Stimulated activated CD8-positive, alpha-beta memory T cell treated with anti-CD3 and anti-CD28 coated beads, Interleukin-4, amount 100 ng/mL, for 48 hours (primary cell): Measurements from ENCODE around the gene SUMO2.
"Not testable (repeated sequence)": the region's sequence is repeated elsewhere in the genome, so short reads cannot be mapped to it uniquely, and the experiment has no call there.

ENCODE experiments used
- DNase-seq: peaks from one replicate; pipeline ENCODE4 v3.0.0-alpha.2; 2020

Gene SUMO2

DNA sequence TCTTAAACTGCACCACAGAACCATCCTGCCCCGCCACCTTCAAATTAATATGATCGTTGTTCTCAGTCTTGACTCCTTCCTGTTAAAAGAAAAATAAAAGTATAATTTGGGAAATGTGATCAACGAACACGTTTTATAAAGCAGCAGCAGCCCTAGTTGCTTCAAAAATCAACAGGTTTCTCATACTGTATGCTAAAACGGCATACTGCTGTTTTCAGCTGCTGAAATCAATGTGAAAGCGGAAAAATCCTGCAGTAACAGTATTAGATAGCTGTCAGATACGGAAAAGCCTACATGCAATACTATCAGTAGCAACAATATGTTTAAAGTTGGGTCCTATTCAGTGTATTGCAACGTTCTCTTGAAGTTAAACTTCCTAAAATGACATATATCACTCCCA lies 1.6 kb downstream of the SUMO2 start:
- DNase-seq = no peak

DNA sequence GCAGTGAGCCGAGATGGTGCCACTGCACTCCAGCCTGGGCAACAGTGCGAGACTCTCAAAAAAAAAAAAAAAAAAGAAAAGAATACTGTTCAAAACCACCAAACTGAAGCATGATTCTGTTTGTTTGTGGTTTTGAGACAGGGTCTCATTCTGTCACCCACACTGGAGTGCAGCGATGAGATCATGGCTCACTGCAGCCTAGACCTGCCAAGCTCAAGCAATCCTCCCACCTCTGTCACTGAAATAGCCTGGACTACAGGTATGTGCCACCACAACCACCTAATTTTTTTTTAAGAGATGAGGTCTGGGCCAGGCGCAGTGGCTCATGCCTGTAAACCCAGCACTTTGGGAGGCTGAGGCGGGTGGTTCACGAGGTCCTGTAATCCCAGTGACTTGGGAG lies 4.3 kb downstream of the SUMO2 start:
- DNase-seq = no peak

DNA sequence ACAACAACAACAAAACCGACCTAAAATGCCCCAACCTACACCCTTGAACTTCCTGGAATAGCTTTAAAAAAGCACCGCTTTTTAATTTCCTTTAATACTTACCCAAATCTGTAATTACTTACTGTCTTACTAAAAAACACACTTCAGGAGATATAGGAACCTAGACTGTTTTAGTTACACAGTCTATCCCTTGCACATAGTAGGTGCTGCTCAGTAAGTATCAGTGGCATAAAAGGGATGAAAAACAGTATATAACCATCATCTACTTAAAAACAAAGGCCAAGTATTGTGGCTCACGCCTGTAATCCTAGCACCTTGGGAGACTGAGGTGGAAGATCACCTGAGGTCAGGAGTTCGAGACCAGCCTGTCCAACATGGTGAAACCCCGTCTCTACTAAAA lies 6.1 kb downstream of the SUMO2 start:
- no peak for DNase-seq

DNA sequence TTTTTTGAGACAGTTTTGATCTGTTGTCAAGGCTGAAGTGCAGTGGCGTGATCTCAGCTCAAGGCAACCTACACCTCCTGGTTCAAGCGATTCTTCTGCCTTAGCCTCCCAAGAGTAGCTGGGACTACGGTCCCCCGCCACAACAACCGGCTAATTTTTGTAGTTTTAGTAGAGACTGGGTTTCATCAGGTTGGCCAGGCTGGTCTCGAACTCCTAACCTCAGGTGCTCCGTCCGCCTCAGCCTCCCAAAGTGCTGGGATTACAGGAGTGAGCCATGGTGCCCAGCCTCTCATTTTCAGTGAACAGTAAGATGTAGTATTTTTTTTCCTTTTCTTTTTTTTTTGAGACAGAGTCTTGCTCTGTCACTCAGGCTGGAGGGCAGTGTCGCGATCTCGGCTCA lies 7.8 kb downstream of the SUMO2 start:
- no peak for DNase-seq

DNA sequence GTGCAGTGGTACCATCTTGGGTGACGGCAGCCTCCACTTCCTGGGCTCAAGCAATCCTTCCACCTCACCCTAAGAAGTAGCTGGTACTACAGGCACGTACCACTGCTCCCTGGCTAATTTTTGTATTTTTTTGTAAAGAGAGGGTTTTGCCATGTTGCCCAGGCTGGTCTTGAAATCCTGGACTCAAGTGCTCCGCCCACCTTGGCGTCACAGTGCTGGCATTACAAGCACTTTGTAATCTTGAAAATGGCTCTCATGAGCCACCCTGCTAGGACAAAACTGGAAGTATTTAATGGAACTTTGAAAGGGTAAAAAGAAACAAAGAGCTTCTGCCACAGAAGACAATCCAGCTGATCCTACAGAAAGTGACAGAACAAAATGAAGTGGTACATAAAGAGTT lies 9.2 kb downstream of the SUMO2 start:
- no peak for DNase-seq

DNA sequence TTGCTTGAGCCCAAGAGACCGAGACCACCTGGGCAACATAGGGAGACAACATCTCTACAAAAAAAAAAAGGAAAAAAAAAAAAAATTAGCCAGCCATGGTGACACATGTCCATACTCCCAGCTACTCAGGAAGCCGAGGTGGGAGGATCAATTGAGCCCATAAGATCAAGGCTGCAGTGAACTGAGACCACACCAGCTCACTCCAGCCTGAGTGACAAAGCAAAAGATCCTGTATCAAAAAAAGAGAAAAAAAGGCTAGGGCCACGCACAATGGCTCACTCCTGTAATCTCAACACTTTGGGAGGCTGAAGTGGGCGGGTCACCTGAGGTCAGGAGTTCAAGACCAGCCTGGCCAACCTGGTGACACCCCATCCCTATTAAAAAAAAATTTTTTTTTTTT lies 13.8 kb downstream of the SUMO2 start:
- no peak for DNase-seq

DNA sequence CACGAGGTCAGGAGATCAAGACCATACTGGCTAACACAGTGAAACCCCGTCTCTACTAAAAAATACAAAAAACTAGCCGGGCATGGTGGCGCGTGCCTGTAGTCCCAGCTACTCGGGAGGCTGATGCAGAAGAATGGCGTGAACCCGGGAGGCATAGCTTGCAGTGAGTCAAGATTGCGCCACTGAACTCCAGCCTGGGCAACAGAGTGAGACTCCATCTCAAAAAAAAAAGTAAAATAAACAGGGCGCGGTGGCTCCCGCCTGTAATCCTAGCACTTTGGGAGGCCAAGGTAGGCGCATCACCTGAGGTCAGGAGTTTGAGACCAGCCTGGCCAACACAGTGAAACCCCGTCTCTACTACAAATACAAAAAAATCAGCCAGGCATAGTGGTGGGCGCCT lies 18.2 kb downstream of the SUMO2 start:
- not testable (repeated sequence) for DNase-seq

DNA sequence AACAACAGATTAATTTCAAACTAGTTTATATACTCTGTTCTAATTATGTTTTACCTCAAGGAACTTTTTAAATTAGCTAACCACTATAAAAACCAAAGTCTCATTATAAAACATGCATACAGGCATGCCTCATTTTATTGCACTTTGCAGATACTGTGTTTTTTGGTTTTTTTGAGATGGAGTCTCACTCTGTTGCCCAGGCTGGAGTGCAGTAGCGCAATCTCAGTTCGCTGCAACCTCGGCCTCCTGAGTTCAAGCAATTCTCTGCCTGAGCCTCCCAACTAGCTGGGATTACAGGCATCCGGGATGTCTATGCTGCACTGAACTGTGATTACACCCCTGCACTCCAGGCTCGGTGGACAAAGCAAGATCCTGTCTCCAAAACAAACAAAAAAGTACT lies 19.7 kb downstream of the SUMO2 start:
- no peak for DNase-seq

DNA sequence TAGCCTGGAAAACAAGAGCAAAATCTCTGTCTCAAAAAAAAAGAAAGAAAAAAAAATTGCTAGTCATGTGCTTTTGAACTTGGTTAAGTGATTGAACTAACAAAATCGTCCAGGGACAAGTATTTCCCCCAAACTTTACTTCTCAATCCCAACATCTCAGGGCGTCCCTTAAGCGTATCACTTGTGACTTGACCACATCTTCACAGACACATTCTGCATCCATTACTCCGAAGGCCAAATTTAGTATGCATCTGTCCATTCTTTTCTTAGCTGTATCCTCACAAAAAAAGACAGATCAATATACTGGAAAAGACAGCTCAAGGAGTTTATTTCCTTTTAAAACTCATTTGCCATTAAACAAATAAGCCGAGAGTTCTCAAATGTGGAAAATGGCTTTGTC lies 22.5 kb downstream of the SUMO2 start:
- DNase-seq = no peak

DNA sequence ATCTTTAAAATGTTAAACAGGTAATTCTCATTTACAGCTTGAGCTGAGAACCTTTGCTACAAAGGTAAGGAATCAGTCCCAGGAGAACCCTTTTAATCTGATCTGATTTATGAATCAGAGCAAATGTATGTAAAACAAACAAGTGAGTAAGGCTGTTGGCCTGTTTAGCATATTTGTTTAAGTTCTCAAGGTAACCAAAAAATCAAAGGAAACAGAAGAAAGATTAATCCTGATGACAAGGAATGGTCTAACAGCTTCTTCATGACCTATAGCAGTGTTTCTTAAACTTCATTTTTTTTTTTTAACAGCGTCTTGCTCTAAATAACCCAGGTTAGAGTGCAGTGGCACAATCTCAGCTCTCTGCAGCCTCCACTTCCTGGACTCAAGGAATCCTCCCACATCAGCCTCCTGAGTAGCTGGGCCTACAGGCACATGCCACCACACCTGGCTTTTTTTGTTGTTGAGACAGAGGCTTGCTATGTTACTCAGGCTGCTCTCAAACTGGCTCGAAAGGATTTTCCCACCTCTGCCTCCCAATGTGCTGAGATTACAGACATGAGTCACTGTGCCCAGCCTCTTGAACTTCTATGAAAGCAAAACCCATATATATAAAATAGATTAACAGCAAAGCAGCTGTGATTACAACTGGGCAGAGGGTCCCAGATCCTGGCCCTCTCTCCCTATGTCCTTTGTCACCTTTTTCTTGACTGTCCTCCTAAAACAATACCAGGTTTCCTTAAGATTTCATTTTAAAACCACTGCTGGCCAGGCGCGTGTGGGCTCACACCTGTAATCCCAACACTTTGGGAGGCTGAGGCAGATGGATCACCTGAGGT lies 23.3 kb downstream of the SUMO2 start:
- DNase-seq = no peak

DNA sequence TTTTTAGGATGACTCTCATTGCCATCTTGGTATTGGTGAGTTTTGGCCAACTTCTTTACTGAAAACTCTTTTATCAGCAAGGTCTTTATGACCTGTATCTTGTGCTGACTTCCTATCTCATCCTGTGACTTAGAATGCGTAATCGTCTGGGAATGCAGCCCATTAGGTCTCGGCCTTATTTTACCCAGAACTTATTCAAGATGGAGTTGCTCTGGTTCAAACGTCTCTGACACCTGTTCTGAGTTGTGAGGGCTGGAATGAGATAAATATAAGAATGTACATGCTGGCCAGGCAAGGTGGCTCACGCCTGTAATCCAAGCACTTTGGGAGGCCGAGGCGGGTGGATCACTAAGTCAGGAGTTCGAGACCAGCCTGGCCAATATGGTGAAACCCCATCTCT lies 24.3 kb downstream of the SUMO2 start:
- DNase-seq = not testable (repeated sequence)

DNA sequence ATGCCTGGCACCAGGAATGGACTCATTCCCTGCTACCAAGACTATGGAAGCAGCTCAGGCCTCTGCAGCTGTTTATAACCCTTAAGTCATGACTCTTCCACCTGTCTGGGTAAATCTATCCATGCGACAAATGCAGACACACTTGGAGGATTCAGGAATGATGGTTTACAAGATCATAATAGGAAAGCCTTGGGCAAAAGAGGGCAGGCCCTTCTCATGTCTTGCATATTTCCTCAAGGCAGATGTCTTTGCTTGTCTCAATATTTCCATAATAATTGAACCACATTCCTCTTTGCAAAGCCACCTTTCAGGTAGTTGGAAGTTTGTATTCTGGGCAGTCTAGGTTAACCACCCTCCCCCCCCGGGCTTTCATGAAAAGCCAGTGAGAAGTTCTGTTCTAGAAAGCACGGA lies 27.6 kb downstream of the SUMO2 start:
- DNase-seq = no peak

DNA sequence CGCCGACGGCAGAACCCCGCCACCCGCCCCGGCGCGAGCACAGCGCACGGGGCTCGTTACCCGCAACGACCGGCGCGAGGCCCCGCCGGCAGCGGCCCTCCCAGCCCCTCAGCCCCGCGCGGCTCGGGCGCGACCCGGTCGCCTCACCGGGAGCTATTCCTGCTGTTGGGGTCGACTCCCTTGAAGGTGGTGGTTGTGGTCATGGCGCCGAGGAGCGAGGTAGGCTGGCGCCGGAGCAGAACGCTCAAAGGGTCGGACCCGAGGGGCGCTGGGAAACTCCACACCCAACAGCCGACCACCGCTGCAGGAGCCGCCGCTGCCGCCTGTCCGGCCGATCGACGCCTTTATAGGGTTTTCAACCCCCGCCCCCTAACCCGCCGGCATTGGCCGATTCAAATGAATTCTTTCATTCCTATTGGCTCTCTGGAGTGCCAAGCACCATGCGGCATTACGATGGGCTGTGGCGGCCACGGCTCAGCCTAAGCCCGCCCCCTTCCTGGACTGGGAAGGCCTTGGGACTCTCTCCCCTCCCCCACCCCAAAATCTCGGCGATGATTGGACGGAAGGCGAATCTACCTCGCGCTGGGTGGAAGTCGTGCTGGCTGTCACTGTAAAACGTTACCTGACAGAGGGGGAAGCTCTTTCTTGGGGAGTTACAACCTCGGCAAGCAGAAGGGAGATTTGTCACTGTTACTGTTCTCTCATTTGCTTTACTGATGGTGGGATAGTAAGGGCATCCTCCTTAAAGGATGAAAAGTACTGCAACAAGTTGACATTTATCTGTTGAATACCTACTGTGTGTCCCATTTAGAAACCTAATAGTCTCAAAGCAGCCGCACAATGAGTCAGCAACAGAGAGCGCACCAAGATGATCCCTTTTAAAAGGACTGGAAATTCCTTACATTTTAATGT lies 28.3 kb downstream of the SUMO2 start, which contains the start of gene JPT1:
JPT1 (minus strand) TSS at position 318 of the 912 bp plus-strand sequence; CDS start at position 203, 115 bp downstream.
- DNase-seq = peak; percentile 97

DNA sequence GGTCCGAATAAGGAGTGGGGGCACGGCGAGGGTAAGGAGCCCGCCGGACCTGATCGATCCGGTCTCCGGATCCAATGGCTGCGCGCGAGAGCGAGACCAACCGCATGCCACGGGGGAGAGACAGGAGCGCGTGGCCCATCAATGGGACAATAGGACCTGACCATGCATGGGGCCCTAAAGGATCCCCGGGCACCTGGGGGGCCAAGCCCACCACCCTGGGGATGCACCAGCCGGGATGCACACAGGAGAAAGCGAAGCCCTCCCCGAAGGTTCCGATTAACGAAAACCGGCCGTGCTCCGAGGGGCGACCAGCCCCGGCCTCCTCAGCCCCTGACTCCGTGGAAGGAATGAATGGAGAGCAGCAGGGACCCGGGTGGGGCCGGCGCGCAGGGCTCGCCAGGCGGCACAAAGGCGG lies 29.0 kb downstream of the SUMO2 start:
- peak; percentile 51 for DNase-seq

DNA sequence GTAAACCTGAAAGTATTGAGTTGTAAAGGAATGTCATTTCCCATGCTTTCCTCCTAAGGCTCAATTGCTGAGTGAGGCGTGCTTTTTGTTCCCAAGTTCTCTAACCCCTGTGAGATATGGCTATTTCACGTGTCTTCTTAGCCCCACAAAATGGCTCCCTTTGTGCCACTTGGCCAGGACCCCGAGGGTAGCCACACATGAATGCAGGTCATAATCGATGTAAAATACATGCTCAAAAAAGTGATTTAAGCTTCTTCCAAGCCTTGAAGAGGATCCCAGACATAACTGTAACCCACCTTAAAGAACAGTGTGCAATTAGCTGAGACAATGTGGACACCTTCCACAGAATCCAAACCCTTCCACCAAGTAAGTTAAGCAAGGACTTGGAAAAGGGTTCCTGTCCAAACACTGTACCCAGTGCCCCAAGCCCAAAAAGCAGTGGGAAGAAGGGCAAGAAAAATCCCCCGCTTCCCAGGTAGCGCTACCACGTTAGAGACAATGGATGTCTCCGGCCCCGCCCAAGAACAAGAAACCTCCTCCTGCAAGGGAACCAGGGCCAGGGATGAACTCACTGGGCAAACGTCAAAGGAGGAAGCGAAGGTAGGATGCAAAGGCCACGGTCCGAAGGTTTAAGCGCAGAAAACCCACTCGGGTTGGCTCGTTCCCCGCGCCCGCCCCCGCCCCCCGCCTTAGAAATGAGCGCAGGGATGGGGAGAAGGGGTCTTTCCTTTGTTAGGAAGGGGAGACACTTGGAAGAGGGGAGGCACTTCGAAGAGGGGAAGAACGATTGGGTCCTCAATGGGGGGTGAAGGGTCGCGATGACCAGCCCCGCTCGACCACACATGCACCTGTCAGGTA lies 29.6 kb downstream of the SUMO2 start:
- peak; percentile 47 for DNase-seq

DNA sequence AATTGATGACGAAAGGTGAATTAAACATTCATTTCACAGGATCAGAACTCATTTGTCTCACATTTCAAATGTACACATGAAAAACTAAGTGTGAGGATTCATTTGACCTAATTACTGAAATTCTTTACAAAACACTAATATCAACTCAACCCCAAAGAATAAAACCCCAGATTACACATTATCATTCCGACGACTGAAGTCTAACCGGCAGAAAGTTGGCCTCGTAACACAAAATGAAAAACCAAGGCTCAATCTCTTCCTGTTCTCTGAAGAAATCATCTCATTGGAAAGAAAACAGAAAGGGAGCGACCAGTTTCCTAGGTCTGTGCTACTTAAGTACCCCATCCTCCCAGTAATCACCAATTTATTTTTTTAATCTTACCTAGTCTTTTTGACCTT lies 30.2 kb downstream of the SUMO2 start:
- no peak for DNase-seq

DNA sequence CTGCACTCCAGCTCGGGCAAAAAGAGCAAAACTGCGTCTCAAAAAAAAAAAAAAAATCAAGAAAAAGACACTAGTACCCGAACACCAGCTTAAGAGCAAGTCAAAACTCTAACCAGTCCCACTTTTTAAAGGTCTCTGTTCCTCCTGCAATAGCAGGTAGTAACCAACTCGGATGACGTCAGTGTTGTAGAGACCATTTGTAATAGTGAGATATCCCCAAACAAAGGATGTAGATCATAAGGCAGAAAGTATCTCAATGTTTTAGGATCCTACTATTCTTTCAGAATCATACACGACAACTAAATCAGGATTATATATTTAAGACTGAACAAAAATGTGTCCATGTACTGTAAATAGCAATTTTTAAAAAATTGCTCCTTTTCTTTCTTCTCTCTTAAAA lies 30.8 kb downstream of the SUMO2 start:
- DNase-seq = no peak

DNA sequence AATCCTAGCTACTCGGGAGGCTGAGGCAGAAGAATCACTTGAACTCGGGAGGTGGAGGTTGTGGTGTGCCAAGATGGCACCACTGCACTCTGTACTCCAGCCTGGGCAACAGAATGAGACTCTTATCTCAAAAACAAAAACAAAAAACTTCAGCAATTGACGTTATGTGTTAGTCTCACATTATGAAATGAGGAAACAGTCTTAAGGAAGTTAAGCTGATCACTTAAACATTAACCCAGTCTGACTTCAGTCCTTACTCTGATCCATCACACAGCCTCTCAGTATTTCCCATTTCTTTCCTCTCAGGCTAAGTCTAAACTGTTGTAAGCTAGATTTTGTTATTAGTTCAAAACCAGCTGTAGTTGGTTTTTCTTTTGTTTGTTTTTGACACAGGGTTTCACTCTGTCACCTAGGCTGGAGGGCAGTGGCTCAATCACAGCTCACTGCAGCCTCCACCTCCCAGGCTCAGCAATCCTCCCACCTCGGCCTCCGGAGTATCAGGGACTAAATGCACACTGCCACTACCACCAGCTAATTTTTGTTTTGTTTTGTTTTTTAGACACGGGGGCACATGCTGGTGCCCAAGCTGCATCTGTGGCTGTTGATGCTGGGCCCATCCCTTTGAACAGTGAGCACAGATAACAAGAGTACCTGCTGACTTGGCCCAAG lies 34.7 kb downstream of the SUMO2 start:
- DNase-seq = no peak

DNA sequence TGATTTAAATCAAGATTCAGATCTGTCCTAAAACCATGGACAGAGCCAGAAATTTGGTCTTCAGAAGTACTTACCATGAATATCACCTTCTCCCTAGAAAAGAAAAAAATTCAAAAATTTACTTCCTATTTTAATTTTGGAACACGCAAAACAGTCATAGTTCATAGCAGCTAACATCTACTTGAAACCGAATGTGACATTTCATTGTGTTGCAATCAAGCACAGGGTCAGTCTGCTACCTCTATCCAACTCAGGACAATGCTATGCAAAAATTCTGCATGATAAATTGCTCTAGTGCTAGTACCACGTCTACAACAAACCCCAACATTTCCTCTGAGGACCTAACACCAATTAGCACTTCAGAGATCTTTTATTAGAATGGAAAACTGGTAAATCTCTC lies 36.2 kb downstream of the SUMO2 start:
- no peak for DNase-seq

DNA sequence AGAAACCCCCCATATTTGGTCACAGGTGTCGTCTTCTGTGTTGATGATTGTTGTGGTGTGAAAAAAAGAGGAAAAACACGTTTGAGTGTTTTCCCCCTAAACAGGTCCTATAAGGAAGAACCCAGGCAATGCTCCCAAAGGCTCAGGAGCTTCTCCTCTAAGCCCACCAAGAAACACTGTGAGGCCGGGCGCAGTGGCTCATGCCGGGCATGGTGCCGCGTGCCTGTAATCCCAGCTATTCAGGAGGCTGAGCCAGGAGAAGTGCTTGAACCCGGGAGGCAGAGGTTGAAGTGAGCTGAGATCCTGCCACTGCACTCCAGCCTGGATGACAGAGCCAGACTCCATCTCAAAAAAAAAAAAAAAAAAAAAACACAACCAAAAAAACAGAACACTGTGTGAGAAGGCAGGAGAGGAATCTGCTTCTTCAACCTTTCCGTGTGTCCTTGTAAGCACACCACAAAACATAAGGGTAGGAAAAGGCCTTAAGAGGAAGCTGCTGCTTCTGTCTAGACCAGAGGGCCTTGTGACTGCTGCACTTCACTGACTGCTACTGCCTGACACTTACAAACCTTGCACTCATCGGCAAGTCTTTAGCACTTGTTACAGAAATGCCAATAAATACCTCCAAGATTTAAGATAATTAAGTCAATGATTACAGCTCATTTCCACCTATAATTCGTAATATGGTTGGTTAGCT lies 37.8 kb downstream of the SUMO2 start:
- DNase-seq = no peak

DNA sequence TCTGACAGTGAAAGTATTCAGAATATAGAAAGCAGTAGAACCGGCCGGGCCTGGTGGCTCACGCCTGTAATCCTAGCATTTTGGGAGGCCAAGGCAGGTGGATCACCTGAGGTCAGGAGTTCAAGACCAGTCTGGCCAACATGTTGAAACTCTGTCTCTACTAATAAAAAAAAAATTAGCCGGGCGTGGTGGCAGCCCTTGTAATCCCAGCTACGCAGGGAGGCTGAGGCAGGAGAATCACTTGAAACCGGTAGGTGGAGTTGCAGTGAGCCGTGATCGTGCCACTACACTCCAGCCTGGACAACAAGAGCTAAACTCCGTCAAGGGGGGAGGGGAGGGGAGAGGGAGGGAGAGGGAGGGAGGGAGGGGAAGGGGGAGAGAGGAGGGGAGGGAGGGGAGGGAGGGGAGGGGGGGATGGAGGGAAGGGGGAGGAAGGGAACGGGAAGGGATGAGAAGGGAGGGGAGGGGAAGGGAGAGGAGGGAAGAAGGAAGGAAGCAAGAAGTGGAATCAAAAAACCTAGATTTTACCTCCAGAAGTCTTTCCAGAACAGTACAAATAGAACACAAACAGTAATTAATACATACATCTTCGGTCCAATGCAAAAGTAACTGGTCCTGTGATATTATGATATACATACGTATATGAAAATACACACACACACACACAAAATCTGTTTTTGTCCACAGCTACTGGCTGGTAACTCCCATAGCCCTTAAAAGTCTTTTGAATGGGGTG lies 40.4 kb downstream of the SUMO2 start:
- no peak for DNase-seq
